Hepatocyte (in vitro differentiated cells): ENCODE data around the gene SPTBN2.

Experiments
- EZH2 ChIP-seq: fragments of 200-600 bp; sonication (generic); IDR thresholded peaks from 2 replicates; pipeline ENCODE4 v1.6.1; 2016; ENCODE audit warnings: antibody characterized with exemption, mild to moderate bottlenecking, borderline replicate concordance
- EZH2phosphoT487 ChIP-seq: fragments of 200-600 bp; sonication (generic); IDR thresholded peaks from one replicate; pipeline ENCODE4 v1.6.1; 2018; ENCODE audit warnings: antibody characterized with exemption, mild to moderate bottlenecking, low read depth, moderate library complexity; ENCODE audit not compliant: unreplicated experiment, severe bottlenecking
- TF ChIP-seq, protein P1 (sequence below): fragments of 200-600 bp; sonication (generic); IDR thresholded peaks from 2 replicates; pipeline ENCODE4 v1.5.1; 2016; ENCODE audit warnings: antibody characterized with exemption, mild to moderate bottlenecking; ENCODE audit not compliant: poor library complexity

GRCh38 chr11:66677599-66678375, 51.2 kb downstream of the SPTBN2 start, which contains the start of gene RBM4B:
- TF ChIP-seq, protein P1, sequence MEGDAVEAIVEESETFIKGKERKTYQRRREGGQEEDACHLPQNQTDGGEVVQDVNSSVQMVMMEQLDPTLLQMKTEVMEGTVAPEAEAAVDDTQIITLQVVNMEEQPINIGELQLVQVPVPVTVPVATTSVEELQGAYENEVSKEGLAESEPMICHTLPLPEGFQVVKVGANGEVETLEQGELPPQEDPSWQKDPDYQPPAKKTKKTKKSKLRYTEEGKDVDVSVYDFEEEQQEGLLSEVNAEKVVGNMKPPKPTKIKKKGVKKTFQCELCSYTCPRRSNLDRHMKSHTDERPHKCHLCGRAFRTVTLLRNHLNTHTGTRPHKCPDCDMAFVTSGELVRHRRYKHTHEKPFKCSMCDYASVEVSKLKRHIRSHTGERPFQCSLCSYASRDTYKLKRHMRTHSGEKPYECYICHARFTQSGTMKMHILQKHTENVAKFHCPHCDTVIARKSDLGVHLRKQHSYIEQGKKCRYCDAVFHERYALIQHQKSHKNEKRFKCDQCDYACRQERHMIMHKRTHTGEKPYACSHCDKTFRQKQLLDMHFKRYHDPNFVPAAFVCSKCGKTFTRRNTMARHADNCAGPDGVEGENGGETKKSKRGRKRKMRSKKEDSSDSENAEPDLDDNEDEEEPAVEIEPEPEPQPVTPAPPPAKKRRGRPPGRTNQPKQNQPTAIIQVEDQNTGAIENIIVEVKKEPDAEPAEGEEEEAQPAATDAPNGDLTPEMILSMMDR: no peak
- TF ChIP-seq EZH2 (no peak), EZH2phosphoT487 (no peak)
